HEK293 (cell line): Measurements from ENCODE around the gene MAPRE3.

Source experiments
- CTCF ChIA-PET: fragments of 350-600 bp; formaldehyde crosslinking; extraction: SDS; loops from one replicate; lab custom pipeline; 2021; ENCODE audit warnings: antibody characterized with exemption; lab: Yijun Ruan, JAX
- POLR2A ChIA-PET: fragments of 300-600 bp; formaldehyde crosslinking; extraction: SDS; loops from one replicate; lab custom pipeline; 2020; ENCODE audit warnings: antibody characterized with exemption, inconsistent platforms; lab: Yijun Ruan, JAX
- H3K27ac ChIP-seq: fragments of 200-500 bp; sonication (Bioruptor generic); 2 replicates; pipeline ENCODE4 v1.5.1; 2014; ENCODE audit warnings: low read depth, low read length, control low read depth, inconsistent platforms; ENCODE audit errors: extremely low read depth
- H3K36me3 ChIP-seq, 2 experiments: fragments of 200-500 bp in 1 of 2; sonication (Bioruptor generic) in 1 of 2; 1 replicate in 1 of 2; 2 replicates in 1 of 2; pipeline ENCODE4 v1.5.1; 2014 to 2017; ENCODE audit warnings: inconsistent platforms in 2 of 2, low read length in 2 of 2; ENCODE audit not compliant: control insufficient read depth in 2 of 2, insufficient read depth in 1 of 2
- H3K4me1 ChIP-seq: fragments of 200-500 bp; sonication (Bioruptor generic); 2 replicates; pipeline ENCODE4 v1.5.1; 2014; ENCODE audit warnings: mild to moderate bottlenecking, low read length, inconsistent platforms; ENCODE audit not compliant: control insufficient read depth, insufficient read depth
- H3K4me3 ChIP-seq: 2 replicates; pipeline ENCODE4 v1.5.1; 2011; ENCODE audit warnings: low read depth, mild to moderate bottlenecking, control low read depth, low read length, moderate library complexity
- H3K9me3 ChIP-seq: fragments of 200-500 bp; sonication (Bioruptor generic); 2 replicates; pipeline ENCODE4 v1.5.1; 2014; ENCODE audit warnings: low read depth, low read length, inconsistent platforms; ENCODE audit not compliant: control insufficient read depth, insufficient read depth
- KLF9 ChIP-seq: fragments of 450-650 bp; formaldehyde crosslinking; IDR thresholded peaks from 2 replicates; pipeline ENCODE4 v1.5.1; 2016; ENCODE audit warnings: missing biosample characterization, missing genetic modification characterization, low read depth
- SP2 ChIP-seq: fragments of 450-650 bp; formaldehyde crosslinking; IDR thresholded peaks from 2 replicates; pipeline ENCODE4 v1.5.1; 2016; ENCODE audit warnings: missing biosample characterization, missing genetic modification characterization
- SP3 ChIP-seq: fragments of 450-650 bp; formaldehyde crosslinking; IDR thresholded peaks from 2 replicates; pipeline ENCODE4 v1.5.1; 2016; ENCODE audit warnings: missing biosample characterization, missing genetic modification characterization
- SP7 ChIP-seq: fragments of 450-650 bp; formaldehyde crosslinking; IDR thresholded peaks from 2 replicates; pipeline ENCODE4 v1.5.1; 2016; ENCODE audit warnings: missing biosample characterization, missing genetic modification characterization
- ZBTB11 ChIP-seq: fragments of 450-650 bp; formaldehyde crosslinking; conservative IDR thresholded peaks from 2 replicates; pipeline ENCODE4 v1.5.1; 2016; ENCODE audit warnings: low read depth, missing biosample characterization, missing genetic modification characterization
- ZBTB20 ChIP-seq: fragments of 450-650 bp; formaldehyde crosslinking; IDR thresholded peaks from 2 replicates; pipeline ENCODE4 v1.5.1; 2016; ENCODE audit warnings: missing biosample characterization, missing genetic modification characterization
- ZBTB21 ChIP-seq: fragments of 450-650 bp; formaldehyde crosslinking; IDR thresholded peaks from 2 replicates; pipeline ENCODE4 v1.5.1; 2017; ENCODE audit warnings: missing biosample characterization, missing genetic modification characterization
- ZBTB8A ChIP-seq: fragments of 450-650 bp; formaldehyde crosslinking; IDR thresholded peaks from 2 replicates; pipeline ENCODE4 v1.5.1; 2016; ENCODE audit warnings: missing biosample characterization, missing genetic modification characterization
- ZEB2 ChIP-seq: fragments of 450-650 bp; formaldehyde crosslinking; IDR thresholded peaks from 2 replicates; pipeline ENCODE4 v1.5.1; 2016; ENCODE audit warnings: missing biosample characterization, missing genetic modification characterization
- ZNF223 ChIP-seq: fragments of 450-650 bp; formaldehyde crosslinking; IDR thresholded peaks from 2 replicates; pipeline ENCODE4 v1.5.1; 2016; ENCODE audit warnings: missing biosample characterization, missing genetic modification characterization
- ZNF248 ChIP-seq: fragments of 450-650 bp; formaldehyde crosslinking; IDR thresholded peaks from 2 replicates; pipeline ENCODE4 v1.5.1; 2017; ENCODE audit warnings: missing biosample characterization, missing genetic modification characterization
- ZNF324 ChIP-seq: fragments of 450-650 bp; formaldehyde crosslinking; IDR thresholded peaks from 2 replicates; pipeline ENCODE4 v1.5.1; 2016; ENCODE audit warnings: missing biosample characterization, missing genetic modification characterization
- ZNF341 ChIP-seq: fragments of 450-650 bp; formaldehyde crosslinking; IDR thresholded peaks from 2 replicates; pipeline ENCODE4; 2016; ENCODE audit warnings: low read depth, missing biosample characterization, missing genetic modification characterization
- ZNF398 ChIP-seq: fragments of 450-650 bp; formaldehyde crosslinking; IDR thresholded peaks from 2 replicates; pipeline ENCODE4 v1.5.1; 2017; ENCODE audit warnings: missing biosample characterization, missing genetic modification characterization
- ZNF416 ChIP-seq: fragments of 450-650 bp; formaldehyde crosslinking; IDR thresholded peaks from 2 replicates; pipeline ENCODE4 v1.5.1; 2016; ENCODE audit warnings: missing biosample characterization, missing genetic modification characterization
- ZNF423 ChIP-seq: fragments of 450-650 bp; formaldehyde crosslinking; IDR thresholded peaks from 2 replicates; pipeline ENCODE4 v1.5.1; 2016; ENCODE audit warnings: missing biosample characterization, missing genetic modification characterization
- ZNF433 ChIP-seq: fragments of 450-650 bp; formaldehyde crosslinking; IDR thresholded peaks from 2 replicates; pipeline ENCODE4 v1.5.1; 2016; ENCODE audit warnings: missing biosample characterization, missing genetic modification characterization, low read depth
- ZNF660 ChIP-seq: fragments of 450-650 bp; IDR thresholded peaks from 2 replicates; pipeline ENCODE4 v1.5.1; 2018; ENCODE audit warnings: missing biosample characterization, mild to moderate bottlenecking, missing genetic modification characterization
- ZNF664 ChIP-seq: fragments of 450-650 bp; formaldehyde crosslinking; IDR thresholded peaks from 2 replicates; pipeline ENCODE4 v1.5.1; 2016; ENCODE audit warnings: missing biosample characterization, missing genetic modification characterization
- ZNF692 ChIP-seq: fragments of 450-650 bp; formaldehyde crosslinking; IDR thresholded peaks from 2 replicates; pipeline ENCODE4 v1.5.1; 2016; ENCODE audit warnings: missing biosample characterization, missing genetic modification characterization
- ZNF76 ChIP-seq: fragments of 450-650 bp; formaldehyde crosslinking; IDR thresholded peaks from 2 replicates; pipeline ENCODE4; 2016; ENCODE audit warnings: low read depth, missing biosample characterization, missing genetic modification characterization, borderline replicate concordance
- ZNF768 ChIP-seq: fragments of 450-650 bp; formaldehyde crosslinking; IDR thresholded peaks from 2 replicates; pipeline ENCODE4 v1.5.1; 2018; ENCODE audit warnings: missing biosample characterization, mild to moderate bottlenecking, missing genetic modification characterization
- ZNF777 ChIP-seq: fragments of 450-650 bp; formaldehyde crosslinking; IDR thresholded peaks from 2 replicates; pipeline ENCODE4 v1.5.1; 2017; ENCODE audit warnings: missing biosample characterization, missing genetic modification characterization, borderline replicate concordance
- ZSCAN16 ChIP-seq: fragments of 450-650 bp; formaldehyde crosslinking; IDR thresholded peaks from 2 replicates; pipeline ENCODE4 v1.5.1; 2016; ENCODE audit warnings: missing biosample characterization, missing genetic modification characterization
- TF ChIP-seq, protein P1 (sequence below): fragments of 450-650 bp; formaldehyde crosslinking; IDR thresholded peaks from 2 replicates; pipeline ENCODE4 v1.5.1; 2016; ENCODE audit warnings: missing biosample characterization, missing genetic modification characterization, borderline replicate concordance

The MAPRE3 gene

DNA sequence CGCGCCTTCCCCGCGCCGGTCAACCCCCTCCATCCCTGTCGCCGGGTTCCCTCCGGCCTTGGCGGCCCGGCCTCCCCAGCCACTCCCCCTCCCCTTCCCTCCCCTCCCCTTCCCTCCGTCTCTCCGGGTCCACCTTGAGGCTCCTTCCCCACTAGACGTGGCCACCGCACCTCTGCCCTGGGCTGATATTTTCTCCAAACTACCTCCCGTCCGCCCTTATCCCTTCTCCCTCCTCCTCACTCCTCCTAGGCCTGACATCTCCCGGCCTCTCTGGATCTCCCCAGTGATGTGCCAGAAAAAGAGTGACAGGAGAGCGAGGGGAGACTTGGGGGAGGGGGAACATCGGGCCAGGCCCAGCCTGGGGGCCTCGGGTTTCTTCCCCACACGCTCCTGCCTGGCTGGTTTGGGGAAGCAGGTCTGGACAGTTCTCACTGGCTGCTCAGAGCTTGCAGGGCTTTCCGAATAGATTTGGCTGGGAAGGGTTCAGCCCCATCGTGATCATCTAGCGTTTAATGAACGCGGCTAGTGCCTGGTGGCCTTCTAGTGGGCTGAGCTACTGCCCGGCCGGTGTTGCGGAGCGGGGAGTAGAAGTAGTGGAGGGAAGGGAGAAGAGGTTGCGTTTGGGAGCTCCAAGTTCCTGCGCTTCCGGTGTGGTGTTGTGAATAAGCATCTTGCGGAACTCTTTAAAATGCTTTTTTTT is 641 bp downstream of the MAPRE3 start (continued):
- TF ChIP-seq ZNF76 (tag by site-specific recombination) (no peak), ZNF398 (peak; percentile 83), ZNF664 (tag by site-specific recombination) (no peak), KLF9 (tag by site-specific recombination) (peak; percentile 20; the same call in 1 of the 2 replicates), ZNF692 (tag by site-specific recombination) (peak; percentile 31; the same call in 1 of the 2 replicates), ZNF777 (tag by site-specific recombination) (peak; percentile 84; the same call in 1 of the 2 replicates), ZNF324 (no peak), ZBTB11 (tag by site-specific recombination) (peak; percentile 92), ZNF341 (tag by site-specific recombination) (peak; percentile 76), SP2 (tag by site-specific recombination) (peak; percentile 16; the same call in 1 of the 2 replicates), SP7 (tag by site-specific recombination) (no peak)

DNA sequence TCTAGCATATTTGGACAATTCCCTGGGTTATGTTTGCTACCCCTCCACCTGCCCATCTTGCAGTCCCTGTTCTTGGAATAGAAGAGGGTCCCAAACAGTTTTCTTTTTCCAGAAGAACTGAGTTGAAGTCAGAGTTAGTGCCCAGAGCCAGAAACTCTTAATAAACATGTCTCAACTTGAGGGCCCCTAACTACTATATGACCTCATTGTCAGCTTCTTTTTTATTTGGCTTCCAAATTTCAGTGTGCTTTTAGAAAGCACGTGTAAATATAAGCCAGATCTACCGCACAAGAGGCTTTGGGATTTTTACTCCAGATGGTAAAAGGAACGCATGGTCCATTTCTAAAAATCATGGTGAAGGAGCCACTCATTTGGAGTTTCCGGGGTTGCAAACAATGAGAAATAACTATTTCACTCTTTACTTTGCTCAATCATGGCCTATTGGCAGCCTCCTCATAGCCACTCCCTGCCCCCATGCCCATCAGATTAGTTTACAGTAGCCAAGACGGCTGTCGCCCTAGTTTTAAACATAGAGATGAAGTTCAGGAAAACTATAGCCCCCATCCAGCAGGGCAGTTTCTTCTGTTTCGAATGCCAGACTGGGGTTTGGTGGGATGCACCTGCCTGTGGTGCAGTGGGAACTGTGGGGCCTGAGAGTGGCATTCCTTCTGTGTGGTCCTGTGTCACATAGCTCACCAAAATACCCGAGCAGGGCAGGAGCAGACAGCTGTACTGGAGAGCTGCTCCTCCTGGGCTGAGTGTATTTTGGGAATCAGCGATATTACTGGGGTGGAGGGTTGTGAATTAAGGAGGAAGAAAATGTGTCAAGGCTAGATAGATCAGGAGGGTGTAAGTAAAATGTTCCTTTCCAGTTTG is 1.7 kb downstream of the MAPRE3 start:
- ChIA-PET POLR2A (interaction anchor here (1.0 kb wide), 1 partner anchor 10 kb away, joined by 5 read pairs; no protein-coding TSS in a partner anchor), CTCF (interaction anchor here (0.6 to 2.9 kb wide), 6 partner anchors 10 to 308 kb away, joined by 3 to 16 read pairs (median 4); no protein-coding TSS in a partner anchor)
- H3K4me3 ChIP-seq: peak overlapping the region; percentile 53; the same call in 1 of the 2 replicates
- H3K9me3 ChIP-seq: no peaks in the 10 kb centered on the region
- H3K36me3 ChIP-seq: no peaks in the 10 kb centered on the region
- peaks cover 8% of the 10 kb centered on the region; the same call in 1 of the 2 replicates for H3K4me1 ChIP-seq
- peak overlapping the region; percentile 2; the same call in 1 of the 2 replicates for H3K27ac ChIP-seq
- TF ChIP-seq ZNF248 (tag by site-specific recombination): no peak
- no peak for TF ChIP-seq SP3
- no peak for TF ChIP-seq ZNF423 (tag by site-specific recombination)
- peak; percentile 42; the same call in 1 of the 2 replicates for TF ChIP-seq ZBTB20 (tag by site-specific recombination)
- no peak for TF ChIP-seq ZNF768
- no peak for TF ChIP-seq ZEB2 (tag by site-specific recombination)
- TF ChIP-seq ZBTB8A (tag by site-specific recombination): no peak
- TF ChIP-seq ZNF777 (tag by site-specific recombination): no peak
- TF ChIP-seq ZNF223 (tag by site-specific recombination): no peak
- no peak for TF ChIP-seq ZNF433 (tag by site-specific recombination)
- no peak for TF ChIP-seq ZNF660 (tag by site-specific recombination)
- no peak for TF ChIP-seq ZBTB21 (tag by site-specific recombination)
- TF ChIP-seq ZSCAN16 (tag by site-specific recombination): no peak
- no peak for TF ChIP-seq ZNF416 (tag by site-specific recombination)
- TF ChIP-seq, protein P1, sequence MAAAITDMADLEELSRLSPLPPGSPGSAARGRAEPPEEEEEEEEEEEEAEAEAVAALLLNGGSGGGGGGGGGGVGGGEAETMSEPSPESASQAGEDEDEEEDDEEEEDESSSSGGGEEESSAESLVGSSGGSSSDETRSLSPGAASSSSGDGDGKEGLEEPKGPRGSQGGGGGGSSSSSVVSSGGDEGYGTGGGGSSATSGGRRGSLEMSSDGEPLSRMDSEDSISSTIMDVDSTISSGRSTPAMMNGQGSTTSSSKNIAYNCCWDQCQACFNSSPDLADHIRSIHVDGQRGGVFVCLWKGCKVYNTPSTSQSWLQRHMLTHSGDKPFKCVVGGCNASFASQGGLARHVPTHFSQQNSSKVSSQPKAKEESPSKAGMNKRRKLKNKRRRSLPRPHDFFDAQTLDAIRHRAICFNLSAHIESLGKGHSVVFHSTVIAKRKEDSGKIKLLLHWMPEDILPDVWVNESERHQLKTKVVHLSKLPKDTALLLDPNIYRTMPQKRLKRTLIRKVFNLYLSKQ: no peak
